Measurements from ENCODE around the gene ACMSD. TPM values are rescaled to one million over a fixed set of nuclear protein-coding genes. Genes with fewer than 3 reads are reported as not detected.
A peak's percentile ranks its signal among the peaks of the same experiment; 100 is the strongest.

The ACMSD gene
- total and polyA plus RNA-seq, 2 of the 13 experiments (the other 11 are each of a cell fraction or from before 2014, with no cell fraction given), result not detected

DNA sequence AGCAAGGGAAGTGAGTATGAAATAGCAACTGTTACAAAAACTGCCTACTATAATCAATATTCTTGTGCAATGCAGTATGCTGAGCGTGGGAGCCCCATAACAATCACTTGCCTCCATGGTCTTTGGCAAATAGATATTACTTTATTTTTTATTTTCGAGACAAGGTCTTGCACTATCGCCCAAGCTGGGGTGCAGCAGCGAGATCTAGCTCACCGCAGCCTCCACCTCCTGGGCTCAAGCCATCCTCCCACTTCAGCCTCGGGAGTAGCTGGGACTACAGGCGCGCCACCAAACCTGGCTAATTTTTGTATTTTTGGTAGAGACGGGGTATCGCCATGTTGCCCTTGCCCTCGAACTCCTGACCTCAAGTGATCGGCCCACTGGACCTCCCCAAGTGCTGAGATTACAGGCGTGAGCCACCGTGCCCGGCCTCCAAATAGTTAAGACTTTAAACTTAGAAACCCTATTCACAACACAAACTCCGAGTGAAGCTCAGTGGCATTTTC is 79.0 kb downstream of the ACMSD start:
- peak; percentile 0; the same call in 1 of the 3 replicates for ATAC-seq
- intact Hi-C loops (cut with micrococcal nuclease; ENCODE audit: unreplicated experiment), result loop anchor here (5.0 to 10.0 kb wide), 4 partner anchors 137 to 803 kb away; partner anchors contain the start of genes R3HDM1, RAB3GAP1 and ZRANB3
- peak; percentile 2; the same call in 1 of the 2 replicates for TF ChIP-seq ZNF337 (CRISPR knock-in tag; IDR thresholded peaks at IDR 0.05; ENCODE audit: borderline replicate concordance, low read depth)
- no peak for TF ChIP-seq RFX1 (IDR thresholded peaks at IDR 0.05)
- TF ChIP-seq, protein P1, sequence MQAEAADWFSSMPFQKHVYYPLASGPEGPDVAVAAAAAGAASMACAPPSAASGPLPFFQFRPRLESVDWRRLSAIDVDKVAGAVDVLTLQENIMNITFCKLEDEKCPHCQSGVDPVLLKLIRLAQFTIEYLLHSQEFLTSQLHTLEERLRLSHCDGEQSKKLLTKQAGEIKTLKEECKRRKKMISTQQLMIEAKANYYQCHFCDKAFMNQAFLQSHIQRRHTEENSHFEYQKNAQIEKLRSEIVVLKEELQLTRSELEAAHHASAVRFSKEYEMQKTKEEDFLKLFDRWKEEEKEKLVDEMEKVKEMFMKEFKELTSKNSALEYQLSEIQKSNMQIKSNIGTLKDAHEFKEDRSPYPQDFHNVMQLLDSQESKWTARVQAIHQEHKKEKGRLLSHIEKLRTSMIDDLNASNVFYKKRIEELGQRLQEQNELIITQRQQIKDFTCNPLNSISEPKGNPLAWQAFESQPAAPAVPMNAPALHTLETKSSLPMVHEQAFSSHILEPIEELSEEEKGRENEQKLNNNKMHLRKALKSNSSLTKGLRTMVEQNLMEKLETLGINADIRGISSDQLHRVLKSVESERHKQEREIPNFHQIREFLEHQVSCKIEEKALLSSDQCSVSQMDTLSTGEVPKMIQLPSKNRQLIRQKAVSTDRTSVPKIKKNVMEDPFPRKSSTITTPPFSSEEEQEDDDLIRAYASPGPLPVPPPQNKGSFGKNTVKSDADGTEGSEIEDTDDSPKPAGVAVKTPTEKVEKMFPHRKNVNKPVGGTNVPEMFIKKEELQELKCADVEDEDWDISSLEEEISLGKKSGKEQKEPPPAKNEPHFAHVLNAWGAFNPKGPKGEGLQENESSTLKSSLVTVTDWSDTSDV (CRISPR knock-in tag; IDR thresholded peaks at IDR 0.05), result no peak
- peak; percentile 58; the same call in 1 of the 2 replicates for TF ChIP-seq ZNF652 (CRISPR knock-in tag; IDR thresholded peaks at IDR 0.05; ENCODE audit: borderline replicate concordance, low read depth)
- no peak for TF ChIP-seq ZNF547 (CRISPR knock-in tag; IDR thresholded peaks at IDR 0.05)
- TF ChIP-seq, protein P2, sequence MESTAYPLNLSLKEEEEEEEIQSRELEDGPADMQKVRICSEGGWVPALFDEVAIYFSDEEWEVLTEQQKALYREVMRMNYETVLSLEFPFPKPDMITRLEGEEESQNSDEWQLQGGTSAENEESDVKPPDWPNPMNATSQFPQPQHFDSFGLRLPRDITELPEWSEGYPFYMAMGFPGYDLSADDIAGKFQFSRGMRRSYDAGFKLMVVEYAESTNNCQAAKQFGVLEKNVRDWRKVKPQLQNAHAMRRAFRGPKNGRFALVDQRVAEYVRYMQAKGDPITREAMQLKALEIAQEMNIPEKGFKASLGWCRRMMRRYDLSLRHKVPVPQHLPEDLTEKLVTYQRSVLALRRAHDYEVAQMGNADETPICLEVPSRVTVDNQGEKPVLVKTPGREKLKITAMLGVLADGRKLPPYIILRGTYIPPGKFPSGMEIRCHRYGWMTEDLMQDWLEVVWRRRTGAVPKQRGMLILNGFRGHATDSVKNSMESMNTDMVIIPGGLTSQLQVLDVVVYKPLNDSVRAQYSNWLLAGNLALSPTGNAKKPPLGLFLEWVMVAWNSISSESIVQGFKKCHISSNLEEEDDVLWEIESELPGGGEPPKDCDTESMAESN (CRISPR knock-in tag; conservative IDR thresholded peaks at IDR 0.05), result no peak
- no peak for TF ChIP-seq MIER2 (CRISPR knock-in tag; IDR thresholded peaks at IDR 0.05)
- no peak for TF ChIP-seq ZBTB38 (CRISPR knock-in tag; IDR thresholded peaks at IDR 0.05)
- TF ChIP-seq, protein P3, sequence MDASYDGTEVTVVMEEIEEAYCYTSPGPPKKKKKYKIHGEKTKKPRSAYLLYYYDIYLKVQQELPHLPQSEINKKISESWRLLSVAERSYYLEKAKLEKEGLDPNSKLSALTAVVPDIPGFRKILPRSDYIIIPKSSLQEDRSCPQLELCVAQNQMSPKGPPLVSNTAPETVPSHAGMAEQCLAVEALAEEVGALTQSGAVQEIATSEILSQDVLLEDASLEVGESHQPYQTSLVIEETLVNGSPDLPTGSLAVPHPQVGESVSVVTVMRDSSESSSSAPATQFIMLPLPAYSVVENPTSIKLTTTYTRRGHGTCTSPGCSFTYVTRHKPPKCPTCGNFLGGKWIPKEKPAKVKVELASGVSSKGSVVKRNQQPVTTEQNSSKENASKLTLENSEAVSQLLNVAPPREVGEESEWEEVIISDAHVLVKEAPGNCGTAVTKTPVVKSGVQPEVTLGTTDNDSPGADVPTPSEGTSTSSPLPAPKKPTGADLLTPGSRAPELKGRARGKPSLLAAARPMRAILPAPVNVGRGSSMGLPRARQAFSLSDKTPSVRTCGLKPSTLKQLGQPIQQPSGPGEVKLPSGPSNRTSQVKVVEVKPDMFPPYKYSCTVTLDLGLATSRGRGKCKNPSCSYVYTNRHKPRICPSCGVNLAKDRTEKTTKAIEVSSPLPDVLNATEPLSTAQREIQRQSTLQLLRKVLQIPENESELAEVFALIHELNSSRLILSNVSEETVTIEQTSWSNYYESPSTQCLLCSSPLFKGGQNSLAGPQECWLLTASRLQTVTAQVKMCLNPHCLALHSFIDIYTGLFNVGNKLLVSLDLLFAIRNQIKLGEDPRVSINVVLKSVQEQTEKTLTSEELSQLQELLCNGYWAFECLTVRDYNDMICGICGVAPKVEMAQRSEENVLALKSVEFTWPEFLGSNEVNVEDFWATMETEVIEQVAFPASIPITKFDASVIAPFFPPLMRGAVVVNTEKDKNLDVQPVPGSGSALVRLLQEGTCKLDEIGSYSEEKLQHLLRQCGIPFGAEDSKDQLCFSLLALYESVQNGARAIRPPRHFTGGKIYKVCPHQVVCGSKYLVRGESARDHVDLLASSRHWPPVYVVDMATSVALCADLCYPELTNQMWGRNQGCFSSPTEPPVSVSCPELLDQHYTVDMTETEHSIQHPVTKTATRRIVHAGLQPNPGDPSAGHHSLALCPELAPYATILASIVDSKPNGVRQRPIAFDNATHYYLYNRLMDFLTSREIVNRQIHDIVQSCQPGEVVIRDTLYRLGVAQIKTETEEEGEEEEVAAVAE (CRISPR knock-in tag; IDR thresholded peaks at IDR 0.05; ENCODE audit: borderline replicate concordance), result no peak
- TF ChIP-seq, protein P4, sequence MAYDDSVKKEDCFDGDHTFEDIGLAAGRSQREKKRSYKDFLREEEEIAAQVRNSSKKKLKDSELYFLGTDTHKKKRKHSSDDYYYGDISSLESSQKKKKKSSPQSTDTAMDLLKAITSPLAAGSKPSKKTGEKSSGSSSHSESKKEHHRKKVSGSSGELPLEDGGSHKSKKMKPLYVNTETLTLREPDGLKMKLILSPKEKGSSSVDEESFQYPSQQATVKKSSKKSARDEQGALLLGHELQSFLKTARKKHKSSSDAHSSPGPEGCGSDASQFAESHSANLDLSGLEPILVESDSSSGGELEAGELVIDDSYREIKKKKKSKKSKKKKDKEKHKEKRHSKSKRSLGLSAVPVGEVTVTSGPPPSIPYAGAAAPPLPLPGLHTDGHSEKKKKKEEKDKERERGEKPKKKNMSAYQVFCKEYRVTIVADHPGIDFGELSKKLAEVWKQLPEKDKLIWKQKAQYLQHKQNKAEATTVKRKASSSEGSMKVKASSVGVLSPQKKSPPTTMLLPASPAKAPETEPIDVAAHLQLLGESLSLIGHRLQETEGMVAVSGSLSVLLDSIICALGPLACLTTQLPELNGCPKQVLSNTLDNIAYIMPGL (CRISPR knock-in tag; IDR thresholded peaks at IDR 0.05; ENCODE audit: borderline replicate concordance in 1 of 2, low read depth in 1 of 2), result no peak
- TF ChIP-seq KDM6A (CRISPR knock-in tag; IDR thresholded peaks at IDR 0.05; ENCODE audit: low read depth), result no peak

More for the DNA sequence above, 79.0 kb downstream of the ACMSD start:
- Histone ChIP-seq H3K4me2 (ENCODE audit: low read depth, low read length) (peak overlapping the region; percentile 87), H4K20me1 (ENCODE audit: insufficient read depth, low read length) (peaks cover 30% of the 10 kb centered on the region), H3K27ac (ENCODE audit: extremely low read length, insufficient read depth, low read length) (peak overlapping the region; percentile 99), H3K9ac (ENCODE audit: insufficient read depth, low read depth, low read length) (peak overlapping the region; percentile 99), H3K79me2 (ENCODE audit: insufficient read depth, low read length) (peaks cover 40% of the 10 kb centered on the region), H3K36me3 (replicated peaks in 1 of 2; ENCODE audit: control insufficient read depth in 1 of 2, insufficient read depth in 2 of 2, low read length in 2 of 2) (no peaks in the 10 kb centered on the region; a peak in 1 of 5 replicates), H3K27me3 (ENCODE audit: control insufficient read depth in 1 of 2, insufficient read depth in 2 of 2, low read length in 2 of 2) (no peaks in the 10 kb centered on the region; a peak in 1 of 5 replicates), H2AFZ (ENCODE audit: low read length) (peak overlapping the region; percentile 31), H3K4me3 (replicated peaks in 1 of 3; ENCODE audit: insufficient read depth in 1 of 3, low read depth in 2 of 3, low read length in 3 of 3) (peak overlapping the region; percentile 77 to 100 (median 94)), H3K9me3 (ENCODE audit: low read length) (no peaks in the 10 kb centered on the region), H3K4me1 (ENCODE audit: insufficient read depth, low read length) (peaks cover 30% of the 10 kb centered on the region)
- ChIA-PET POLR2A (interaction anchor here (1.0 to 2.7 kb wide), 7 partner anchors 9 to 1068 kb away, joined by 3 to 15 read pairs (median 7); partner anchors contain the start of genes DARS1, R3HDM1, RAB3GAP1 and ZRANB3), CTCF (ENCODE audit: low intra/inter-chr PET ratio, low total read pairs) (no interaction called here)
- FAIRE-seq, result no peak
- in situ Hi-C loops (cut with HindIII; ENCODE audit: extremely low pct_ligation_motif_present, low pct_unique_long_range_greater_than_20kb), result no loop called here
- WGBS (ENCODE audit: low lambda C conversion rate), result 6% methylated on average over 16 of the region's 16 CpGs
- DNase-seq (ENCODE audit: low spot score), result peak; percentile 11
- no TSS peak for BruUV-seq (replicated peaks)
